ENCODE data around the gene SPATA2L. TPM values are rescaled to one million over a fixed set of nuclear protein-coding genes. Genes with fewer than 3 reads are reported as not detected.

SPATA2L gene
- total RNA-seq, 1 donor from 2014 or later = 9.3 TPM

- Mint-ChIP-seq H3K9me3 (ENCODE audit: low read depth) (no peaks in the 10 kb centered on the region), H3K4me3 (ENCODE audit: unreplicated experiment) (no peak overlapping the region), H3K27ac (ENCODE audit: unreplicated experiment) (no peak overlapping the region), H3K27me3 (ENCODE audit: low read depth) (no peaks in the 10 kb centered on the region), H3K36me3 (ENCODE audit: low read depth) (peaks cover 29% of the 10 kb centered on the region), H3K4me1 (ENCODE audit: low read depth) (peaks cover 3% of the 10 kb centered on the region)
- no peak for DNase-seq (ENCODE audit: low spot score)
- TF ChIP-seq, protein P1, sequence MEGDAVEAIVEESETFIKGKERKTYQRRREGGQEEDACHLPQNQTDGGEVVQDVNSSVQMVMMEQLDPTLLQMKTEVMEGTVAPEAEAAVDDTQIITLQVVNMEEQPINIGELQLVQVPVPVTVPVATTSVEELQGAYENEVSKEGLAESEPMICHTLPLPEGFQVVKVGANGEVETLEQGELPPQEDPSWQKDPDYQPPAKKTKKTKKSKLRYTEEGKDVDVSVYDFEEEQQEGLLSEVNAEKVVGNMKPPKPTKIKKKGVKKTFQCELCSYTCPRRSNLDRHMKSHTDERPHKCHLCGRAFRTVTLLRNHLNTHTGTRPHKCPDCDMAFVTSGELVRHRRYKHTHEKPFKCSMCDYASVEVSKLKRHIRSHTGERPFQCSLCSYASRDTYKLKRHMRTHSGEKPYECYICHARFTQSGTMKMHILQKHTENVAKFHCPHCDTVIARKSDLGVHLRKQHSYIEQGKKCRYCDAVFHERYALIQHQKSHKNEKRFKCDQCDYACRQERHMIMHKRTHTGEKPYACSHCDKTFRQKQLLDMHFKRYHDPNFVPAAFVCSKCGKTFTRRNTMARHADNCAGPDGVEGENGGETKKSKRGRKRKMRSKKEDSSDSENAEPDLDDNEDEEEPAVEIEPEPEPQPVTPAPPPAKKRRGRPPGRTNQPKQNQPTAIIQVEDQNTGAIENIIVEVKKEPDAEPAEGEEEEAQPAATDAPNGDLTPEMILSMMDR (IDR thresholded peaks at IDR 0.05) = no peak
Measured at GRCh38 chr16:89732918-89733242, 31.4 kb upstream of the SPATA2L start.

DNA sequence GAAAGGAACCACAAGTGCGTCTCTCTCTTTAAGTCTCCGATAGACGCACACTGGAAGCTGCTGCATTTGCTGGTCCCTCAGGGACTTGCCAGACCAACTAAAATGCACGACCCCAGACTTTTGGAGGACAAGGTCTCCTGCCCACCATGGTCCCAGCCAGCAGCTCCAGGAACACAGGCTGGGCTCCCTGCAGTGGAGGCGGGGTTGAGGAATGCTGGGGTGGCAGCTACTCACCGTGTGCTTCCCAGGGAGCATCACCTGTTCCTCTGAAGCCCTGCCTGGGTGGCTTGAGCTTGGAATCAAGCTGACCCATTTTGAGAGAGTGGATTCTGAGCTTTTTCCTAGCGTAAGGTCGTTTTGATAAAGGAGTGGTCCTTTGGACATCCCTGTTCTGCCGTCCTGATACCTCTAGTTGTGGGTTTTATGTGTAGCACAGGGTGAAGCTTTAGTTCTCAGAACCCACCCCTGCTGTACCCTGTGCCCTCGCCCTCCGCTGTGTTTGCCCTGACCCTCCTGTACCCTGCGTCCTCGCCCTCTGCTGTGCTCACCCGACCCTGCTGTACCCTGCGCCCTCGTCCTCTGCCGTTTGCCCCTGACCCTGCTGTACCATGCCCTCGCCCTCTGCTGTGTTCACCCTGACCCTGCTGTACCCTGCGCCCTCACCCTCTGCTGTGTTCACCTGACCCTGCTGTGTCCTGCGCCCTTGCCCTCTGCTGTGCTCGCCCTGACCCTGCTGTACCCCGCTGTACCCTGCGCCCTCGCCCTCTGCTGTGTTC lies 30.8 kb upstream of the SPATA2L start:
- no peak overlapping the region for H3K27ac Mint-ChIP-seq (ENCODE audit: unreplicated experiment)
- peaks cover 27% of the 10 kb centered on the region for H3K36me3 Mint-ChIP-seq (ENCODE audit: low read depth)
- no peaks in the 10 kb centered on the region for H3K27me3 Mint-ChIP-seq (ENCODE audit: low read depth)
- no peak overlapping the region for H3K4me3 Mint-ChIP-seq (ENCODE audit: unreplicated experiment)
- H3K9me3 Mint-ChIP-seq (ENCODE audit: low read depth) = no peaks in the 10 kb centered on the region
- peaks cover 3% of the 10 kb centered on the region for H3K4me1 Mint-ChIP-seq (ENCODE audit: low read depth)
- TF ChIP-seq, protein P1 (IDR thresholded peaks at IDR 0.05) = no peak
- no peak for DNase-seq (ENCODE audit: low spot score)

DNA sequence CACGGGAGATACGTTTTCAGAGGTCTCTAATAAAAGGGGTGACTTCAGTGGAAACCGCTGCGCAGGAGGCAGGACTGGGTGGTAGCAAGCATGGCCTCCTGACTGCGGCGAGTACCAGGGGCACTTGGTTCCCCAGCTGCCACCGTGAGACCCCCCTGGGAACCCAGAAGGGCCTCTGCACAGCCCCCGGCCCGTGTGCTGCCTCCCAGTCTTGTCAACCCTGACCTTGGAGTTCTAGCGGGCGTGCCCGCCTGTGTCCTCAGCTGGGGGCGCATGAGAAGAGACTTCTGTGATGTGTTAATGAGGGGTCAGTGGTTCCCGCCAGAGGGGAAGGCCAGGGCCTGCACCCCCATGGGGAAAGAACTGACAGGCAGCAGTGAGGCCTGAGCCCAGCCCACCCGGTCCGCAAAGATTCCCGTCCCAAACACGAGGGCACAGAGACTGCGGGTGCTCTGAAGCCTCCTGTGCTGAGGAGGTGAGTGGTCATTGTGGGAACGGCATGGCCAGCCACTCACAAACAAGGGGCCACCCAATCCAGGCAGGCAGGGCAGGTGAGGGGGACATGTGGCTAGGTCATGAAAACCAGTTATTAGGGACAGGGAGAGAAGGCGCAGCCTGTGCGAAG lies 29.2 kb upstream of the SPATA2L start:
- H3K27me3 Mint-ChIP-seq (ENCODE audit: low read depth) = no peaks in the 10 kb centered on the region
- peaks cover 3% of the 10 kb centered on the region for H3K4me1 Mint-ChIP-seq (ENCODE audit: low read depth)
- H3K4me3 Mint-ChIP-seq (ENCODE audit: unreplicated experiment) = no peak overlapping the region
- no peaks in the 10 kb centered on the region for H3K9me3 Mint-ChIP-seq (ENCODE audit: low read depth)
- TF ChIP-seq, protein P1 (IDR thresholded peaks at IDR 0.05) = no peak
- peaks cover 31% of the 10 kb centered on the region for H3K36me3 Mint-ChIP-seq (ENCODE audit: low read depth)
- no peak overlapping the region for H3K27ac Mint-ChIP-seq (ENCODE audit: unreplicated experiment)
- DNase-seq (ENCODE audit: low spot score) = no peak

DNA sequence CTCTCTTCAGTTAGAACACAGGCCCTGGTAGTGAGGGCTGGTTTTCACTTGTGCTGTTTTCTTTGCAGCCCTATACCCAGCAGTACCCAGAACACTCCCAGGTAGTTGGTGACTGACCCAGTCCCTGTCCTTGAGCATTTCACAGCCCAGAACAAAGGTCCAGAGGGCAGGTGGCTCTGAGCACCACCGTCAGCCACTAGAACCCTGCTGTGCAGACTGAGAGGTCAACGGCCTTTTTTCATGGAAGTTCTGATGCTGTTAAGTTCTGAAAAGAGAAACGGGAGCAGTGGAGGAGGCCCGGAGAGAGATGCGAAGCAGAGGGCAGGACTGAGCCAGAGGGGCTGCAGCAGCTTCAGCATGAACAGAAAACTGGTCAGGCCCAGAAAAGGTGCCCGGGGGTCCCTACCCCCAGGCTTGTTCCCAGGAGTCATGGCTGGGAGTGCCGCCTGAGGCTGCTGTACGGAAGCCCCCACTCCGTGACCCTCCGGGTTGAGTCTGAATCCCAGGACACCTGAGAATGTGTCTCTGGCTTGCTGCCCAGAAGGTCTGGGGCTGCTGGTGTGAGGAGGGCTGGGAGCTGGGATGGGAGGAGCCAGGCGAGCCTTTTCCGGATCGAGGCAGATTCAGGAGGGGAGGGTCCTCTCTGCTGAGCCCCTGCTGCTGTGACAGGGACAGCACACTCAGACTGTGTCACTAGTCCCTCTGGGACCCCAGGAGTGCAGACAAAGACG lies 28.5 kb upstream of the SPATA2L start:
- Mint-ChIP-seq H3K27ac (ENCODE audit: unreplicated experiment) (no peak overlapping the region), H3K4me1 (ENCODE audit: low read depth) (peaks cover 3% of the 10 kb centered on the region), H3K27me3 (ENCODE audit: low read depth) (no peaks in the 10 kb centered on the region)

GRCh38 chr16:89729293-89729692 lies 27.8 kb upstream of the SPATA2L start:
- Mint-ChIP-seq H3K9me3 (ENCODE audit: low read depth) (no peaks in the 10 kb centered on the region), H3K4me3 (ENCODE audit: unreplicated experiment) (no peak overlapping the region), H3K27me3 (ENCODE audit: low read depth) (no peaks in the 10 kb centered on the region), H3K27ac (ENCODE audit: unreplicated experiment) (no peak overlapping the region), H3K36me3 (ENCODE audit: low read depth) (peaks cover 21% of the 10 kb centered on the region), H3K4me1 (ENCODE audit: low read depth) (peaks cover 3% of the 10 kb centered on the region)
- TF ChIP-seq, protein P1 (IDR thresholded peaks at IDR 0.05) = no peak
- no peak for DNase-seq (ENCODE audit: low spot score)

More for the DNA sequence above, 28.5 kb upstream of the SPATA2L start:
- DNase-seq (ENCODE audit: low spot score) = no peak
- H3K4me3 Mint-ChIP-seq (ENCODE audit: unreplicated experiment) = no peak overlapping the region
- H3K36me3 Mint-ChIP-seq (ENCODE audit: low read depth) = peaks cover 28% of the 10 kb centered on the region
- no peaks in the 10 kb centered on the region for H3K9me3 Mint-ChIP-seq (ENCODE audit: low read depth)
- TF ChIP-seq, protein P1 (IDR thresholded peaks at IDR 0.05) = no peak
